ENCODE results near the gene USP3. TPM values are rescaled to one million over a fixed set of nuclear protein-coding genes. Genes with fewer than 3 reads are reported as not detected.

The USP3 gene
- total and polyA plus RNA-seq, 4 donors = 8.5 to 25.4 (median 14.8) TPM

DNA sequence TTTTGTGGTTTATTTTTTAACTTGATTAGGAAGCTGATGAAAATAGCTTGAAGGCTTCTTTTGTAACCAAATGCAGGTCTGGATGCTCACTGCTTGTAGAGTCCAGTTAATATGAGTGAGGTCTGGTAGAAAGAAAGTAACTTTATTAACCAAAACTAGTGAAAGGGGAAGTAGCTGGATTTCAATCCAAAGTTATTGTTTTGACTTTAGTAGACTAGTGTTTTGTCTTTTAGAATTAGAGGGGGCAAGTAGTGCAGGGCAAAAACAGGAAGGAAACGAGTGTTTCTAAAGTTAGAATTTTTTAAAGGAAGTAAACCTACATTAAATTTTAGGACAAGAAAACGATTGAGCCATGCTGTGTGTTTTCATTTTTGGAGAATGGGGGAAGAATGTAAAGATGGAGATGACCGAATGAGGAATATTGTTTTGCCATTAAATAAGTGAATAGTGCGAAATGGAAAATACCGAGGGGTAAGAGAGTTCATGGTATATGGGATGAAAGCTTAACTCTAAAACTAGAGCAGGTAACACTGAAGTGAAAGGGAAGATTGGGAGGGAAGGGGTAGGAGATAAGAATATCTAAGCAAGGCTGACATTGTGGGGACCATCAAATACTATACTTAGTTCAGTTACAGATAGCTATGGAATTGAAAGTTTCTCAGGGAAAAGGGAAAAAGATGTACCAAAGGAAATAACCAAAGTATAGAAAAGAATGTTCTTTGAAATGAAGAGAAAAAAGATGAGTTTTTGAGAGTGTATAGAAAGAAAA is 40.0 kb downstream of the USP3 start:
- 78% methylated on average over 5 of the region's 5 CpGs for WGBS
- Histone ChIP-seq H3K4me1 (ENCODE audit: control insufficient read depth in 4 of 4, insufficient read depth in 4 of 4, low read length in 3 of 4) (peaks cover 0 to 2% (median under 1%) of the 10 kb centered on the region in 4 donors), H3K9ac (ENCODE audit: low read depth in 1 of 2, low read length in 2 of 2) (no peak overlapping the region), H3K9me3 (ENCODE audit: control insufficient read depth in 4 of 4, low read length in 3 of 4) (no peaks in the 10 kb centered on the region), H3K27me3 (ENCODE audit: control insufficient read depth in 4 of 4, insufficient read depth in 4 of 4, low read length in 3 of 4) (no peaks in the 10 kb centered on the region), H3K36me3 (ENCODE audit: control insufficient read depth in 4 of 4, insufficient read depth in 3 of 4, low read depth in 1 of 4, low read length in 3 of 4) (peaks cover 0 to 5% (median 0%) of the 10 kb centered on the region in 4 donors), H3K4me3 (ENCODE audit: low read depth in 1 of 3, low read length in 3 of 3) (no peak overlapping the region), H3K27ac (ENCODE audit: low read depth in 1 of 2, low read length in 2 of 2) (no peak overlapping the region)
- no peak for DNase-seq (ENCODE audit: low spot score)
- TF ChIP-seq JUND (IDR thresholded peaks at IDR 0.05) = no peak
- no peak for TF ChIP-seq FOXA1 (IDR thresholded peaks at IDR 0.05)
- no peak for TF ChIP-seq HNF4A (conservative IDR thresholded peaks at IDR 0.05)
- TF ChIP-seq TAF1 (conservative IDR thresholded peaks at IDR 0.05) = no peak
- no peak for TF ChIP-seq EGR1 (IDR thresholded peaks at IDR 0.05; ENCODE audit: low read depth in 2 of 2)
- TF ChIP-seq, protein P1, sequence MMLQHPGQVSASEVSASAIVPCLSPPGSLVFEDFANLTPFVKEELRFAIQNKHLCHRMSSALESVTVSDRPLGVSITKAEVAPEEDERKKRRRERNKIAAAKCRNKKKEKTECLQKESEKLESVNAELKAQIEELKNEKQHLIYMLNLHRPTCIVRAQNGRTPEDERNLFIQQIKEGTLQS (IDR thresholded peaks at IDR 0.05) = no peak
- no peak for TF ChIP-seq YY1 (IDR thresholded peaks at IDR 0.05)

DNA sequence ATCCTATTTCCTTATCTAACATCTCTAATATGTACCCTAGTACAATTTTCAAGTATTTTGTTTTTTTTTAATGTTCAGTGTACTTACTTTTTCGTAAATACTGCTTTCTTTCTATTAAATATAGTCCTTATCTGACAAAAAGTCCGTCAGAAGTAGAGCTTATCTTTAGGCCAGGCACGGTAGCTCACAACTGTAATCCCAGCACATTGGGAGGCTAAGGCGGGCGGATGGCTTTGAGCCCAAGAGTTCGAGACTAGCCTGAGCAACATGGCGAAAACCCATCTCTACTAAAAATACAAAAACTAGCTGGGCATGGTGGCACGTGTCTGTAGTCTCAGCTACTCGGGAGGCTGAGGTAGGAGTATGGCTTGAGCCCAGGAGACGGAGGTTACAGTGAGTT is 41.1 kb downstream of the USP3 start:
- no peak overlapping the region for H3K27ac ChIP-seq (ENCODE audit: low read depth in 1 of 2, low read length in 2 of 2)
- no peak for DNase-seq (ENCODE audit: low spot score)
- H3K9ac ChIP-seq (ENCODE audit: low read depth in 1 of 2, low read length in 2 of 2) = no peak overlapping the region
- peaks cover 0 to 2% (median 0%) of the 10 kb centered on the region in 4 donors for H3K36me3 ChIP-seq (ENCODE audit: control insufficient read depth in 4 of 4, insufficient read depth in 3 of 4, low read depth in 1 of 4, low read length in 3 of 4)
- 96% methylated on average over 10 of the region's 10 CpGs for WGBS
- no peaks in the 10 kb centered on the region for H3K4me1 ChIP-seq (ENCODE audit: control insufficient read depth in 4 of 4, insufficient read depth in 4 of 4, low read length in 3 of 4)
- TF ChIP-seq RAD21 (IDR thresholded peaks at IDR 0.05) (no peak), TAF1 (conservative IDR thresholded peaks at IDR 0.05) (no peak), JUND (IDR thresholded peaks at IDR 0.05) (no peak), FOXA1 (IDR thresholded peaks at IDR 0.05) (no peak), GABPA (IDR thresholded peaks at IDR 0.05 in 1 of 2, conservative IDR thresholded peaks at IDR 0.05 in 1 of 2) (no peak), RXRA (IDR thresholded peaks at IDR 0.05) (no peak), SP1 (IDR thresholded peaks at IDR 0.05) (no peak), HNF4G (IDR thresholded peaks at IDR 0.05) (no peak), FOXA2 (IDR thresholded peaks at IDR 0.05) (no peak), EGR1 (IDR thresholded peaks at IDR 0.05; ENCODE audit: low read depth in 2 of 2) (no peak), HNF4A (conservative IDR thresholded peaks at IDR 0.05) (no peak)
- TF ChIP-seq, protein P2, sequence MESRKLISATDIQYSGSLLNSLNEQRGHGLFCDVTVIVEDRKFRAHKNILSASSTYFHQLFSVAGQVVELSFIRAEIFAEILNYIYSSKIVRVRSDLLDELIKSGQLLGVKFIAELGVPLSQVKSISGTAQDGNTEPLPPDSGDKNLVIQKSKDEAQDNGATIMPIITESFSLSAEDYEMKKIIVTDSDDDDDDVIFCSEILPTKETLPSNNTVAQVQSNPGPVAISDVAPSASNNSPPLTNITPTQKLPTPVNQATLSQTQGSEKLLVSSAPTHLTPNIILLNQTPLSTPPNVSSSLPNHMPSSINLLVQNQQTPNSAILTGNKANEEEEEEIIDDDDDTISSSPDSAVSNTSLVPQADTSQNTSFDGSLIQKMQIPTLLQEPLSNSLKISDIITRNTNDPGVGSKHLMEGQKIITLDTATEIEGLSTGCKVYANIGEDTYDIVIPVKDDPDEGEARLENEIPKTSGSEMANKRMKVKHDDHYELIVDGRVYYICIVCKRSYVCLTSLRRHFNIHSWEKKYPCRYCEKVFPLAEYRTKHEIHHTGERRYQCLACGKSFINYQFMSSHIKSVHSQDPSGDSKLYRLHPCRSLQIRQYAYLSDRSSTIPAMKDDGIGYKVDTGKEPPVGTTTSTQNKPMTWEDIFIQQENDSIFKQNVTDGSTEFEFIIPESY (IDR thresholded peaks at IDR 0.05) = no peak
- TF ChIP-seq, protein P3, sequence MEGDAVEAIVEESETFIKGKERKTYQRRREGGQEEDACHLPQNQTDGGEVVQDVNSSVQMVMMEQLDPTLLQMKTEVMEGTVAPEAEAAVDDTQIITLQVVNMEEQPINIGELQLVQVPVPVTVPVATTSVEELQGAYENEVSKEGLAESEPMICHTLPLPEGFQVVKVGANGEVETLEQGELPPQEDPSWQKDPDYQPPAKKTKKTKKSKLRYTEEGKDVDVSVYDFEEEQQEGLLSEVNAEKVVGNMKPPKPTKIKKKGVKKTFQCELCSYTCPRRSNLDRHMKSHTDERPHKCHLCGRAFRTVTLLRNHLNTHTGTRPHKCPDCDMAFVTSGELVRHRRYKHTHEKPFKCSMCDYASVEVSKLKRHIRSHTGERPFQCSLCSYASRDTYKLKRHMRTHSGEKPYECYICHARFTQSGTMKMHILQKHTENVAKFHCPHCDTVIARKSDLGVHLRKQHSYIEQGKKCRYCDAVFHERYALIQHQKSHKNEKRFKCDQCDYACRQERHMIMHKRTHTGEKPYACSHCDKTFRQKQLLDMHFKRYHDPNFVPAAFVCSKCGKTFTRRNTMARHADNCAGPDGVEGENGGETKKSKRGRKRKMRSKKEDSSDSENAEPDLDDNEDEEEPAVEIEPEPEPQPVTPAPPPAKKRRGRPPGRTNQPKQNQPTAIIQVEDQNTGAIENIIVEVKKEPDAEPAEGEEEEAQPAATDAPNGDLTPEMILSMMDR (IDR thresholded peaks at IDR 0.05; ENCODE audit: low read depth, low read length, missing input control) = no peak
- TF ChIP-seq, protein P4, sequence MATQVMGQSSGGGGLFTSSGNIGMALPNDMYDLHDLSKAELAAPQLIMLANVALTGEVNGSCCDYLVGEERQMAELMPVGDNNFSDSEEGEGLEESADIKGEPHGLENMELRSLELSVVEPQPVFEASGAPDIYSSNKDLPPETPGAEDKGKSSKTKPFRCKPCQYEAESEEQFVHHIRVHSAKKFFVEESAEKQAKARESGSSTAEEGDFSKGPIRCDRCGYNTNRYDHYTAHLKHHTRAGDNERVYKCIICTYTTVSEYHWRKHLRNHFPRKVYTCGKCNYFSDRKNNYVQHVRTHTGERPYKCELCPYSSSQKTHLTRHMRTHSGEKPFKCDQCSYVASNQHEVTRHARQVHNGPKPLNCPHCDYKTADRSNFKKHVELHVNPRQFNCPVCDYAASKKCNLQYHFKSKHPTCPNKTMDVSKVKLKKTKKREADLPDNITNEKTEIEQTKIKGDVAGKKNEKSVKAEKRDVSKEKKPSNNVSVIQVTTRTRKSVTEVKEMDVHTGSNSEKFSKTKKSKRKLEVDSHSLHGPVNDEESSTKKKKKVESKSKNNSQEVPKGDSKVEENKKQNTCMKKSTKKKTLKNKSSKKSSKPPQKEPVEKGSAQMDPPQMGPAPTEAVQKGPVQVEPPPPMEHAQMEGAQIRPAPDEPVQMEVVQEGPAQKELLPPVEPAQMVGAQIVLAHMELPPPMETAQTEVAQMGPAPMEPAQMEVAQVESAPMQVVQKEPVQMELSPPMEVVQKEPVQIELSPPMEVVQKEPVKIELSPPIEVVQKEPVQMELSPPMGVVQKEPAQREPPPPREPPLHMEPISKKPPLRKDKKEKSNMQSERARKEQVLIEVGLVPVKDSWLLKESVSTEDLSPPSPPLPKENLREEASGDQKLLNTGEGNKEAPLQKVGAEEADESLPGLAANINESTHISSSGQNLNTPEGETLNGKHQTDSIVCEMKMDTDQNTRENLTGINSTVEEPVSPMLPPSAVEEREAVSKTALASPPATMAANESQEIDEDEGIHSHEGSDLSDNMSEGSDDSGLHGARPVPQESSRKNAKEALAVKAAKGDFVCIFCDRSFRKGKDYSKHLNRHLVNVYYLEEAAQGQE (IDR thresholded peaks at IDR 0.05) = no peak
- no peak overlapping the region for H3K4me3 ChIP-seq (ENCODE audit: low read depth in 1 of 3, low read length in 3 of 3)
- no peaks in the 10 kb centered on the region for H3K27me3 ChIP-seq (ENCODE audit: control insufficient read depth in 4 of 4, insufficient read depth in 4 of 4, low read length in 3 of 4)
- H3K9me3 ChIP-seq (ENCODE audit: control insufficient read depth in 4 of 4, low read length in 3 of 4) = no peaks in the 10 kb centered on the region

All from liver (tissue), 9 donors.